IMR-90 (cell line): ENCODE measurements around the gene NPAS3. TPM values are rescaled to one million over a fixed set of nuclear protein-coding genes. Genes with fewer than 3 reads are reported as not detected.

Experiments
- ATAC-seq: fragments of 200-7000 bp; cut with Tn5 transposase; 2 replicates; pipeline ENCODE4 v1.9.1; 2020; ENCODE audit warnings: low read depth, mild to moderate bottlenecking, moderate library complexity
- BruUV-seq: library from RNA; stranded (reverse); fragments of 400-500 nt; replicated peaks from 2 replicates; lab custom pipeline; 2021; lab: Mats Ljungman, UMichigan
- CTCF ChIA-PET: fragments of 300-600 bp; formaldehyde crosslinking; extraction: SDS; loops from one replicate; lab custom pipeline; 2021; ENCODE audit warnings: antibody characterized with exemption; lab: Yijun Ruan, JAX
- POLR2A ChIA-PET: fragments of 300-600 bp; sonication (Branson Sonifier 250); formaldehyde crosslinking; loops from one replicate; lab custom pipeline; 2022; ENCODE audit warnings: antibody characterized with exemption; ENCODE audit not compliant: unreplicated experiment; lab: Charles Lee
- DNase-seq: peaks from one replicate; pipeline ENCODE4 v3.0.0; 2013
- H2AFZ ChIP-seq: replicated peaks from 2 replicates; pipeline ENCODE3; 2013; ENCODE audit warnings: low read length, mild to moderate bottlenecking; ENCODE audit not compliant: poor library complexity
- H2AK5ac ChIP-seq: 2 replicates; pipeline ENCODE4 v1.6.1; 2013; ENCODE audit warnings: low read depth, low read length, inconsistent platforms
- H2AK9ac ChIP-seq: replicated peaks from 2 replicates; pipeline ENCODE3; 2013; ENCODE audit warnings: mild to moderate bottlenecking, low read depth, low read length, moderate library complexity; ENCODE audit not compliant: poor library complexity
- H2BK120ac ChIP-seq: 2 replicates; pipeline ENCODE4 v1.6.1; 2013; ENCODE audit warnings: low read depth, low read length, inconsistent platforms
- H2BK15ac ChIP-seq: 3 replicates; pipeline ENCODE4 v1.6.1; 2013; ENCODE audit warnings: low read depth, low read length, inconsistent platforms
- H2BK20ac ChIP-seq: 2 replicates; pipeline ENCODE4 v1.6.1; 2013; ENCODE audit warnings: low read depth, mild to moderate bottlenecking, inconsistent platforms, low read length, moderate library complexity
- H2BK5ac ChIP-seq: 2 replicates; pipeline ENCODE4 v1.6.1; 2013; ENCODE audit warnings: mild to moderate bottlenecking, low read depth, low read length, inconsistent platforms; ENCODE audit not compliant: poor library complexity, severe bottlenecking
- H3K14ac ChIP-seq: replicated peaks from 2 replicates; pipeline ENCODE4 v1.6.1; 2013; ENCODE audit warnings: low read depth, low read length, inconsistent platforms
- H3K18ac ChIP-seq: 2 replicates; pipeline ENCODE4 v1.6.1; 2013; ENCODE audit warnings: low read depth, low read length, control low read depth
- H3K23ac ChIP-seq: 2 replicates; pipeline ENCODE4 v1.6.1; 2013; ENCODE audit warnings: low read depth, low read length, inconsistent platforms
- H3K27ac ChIP-seq: 2 replicates; pipeline ENCODE4 v1.5.1; 2013; ENCODE audit warnings: mild to moderate bottlenecking, control low read depth, low read length; ENCODE audit not compliant: insufficient read depth
- H3K27me3 ChIP-seq: 2 replicates; pipeline ENCODE4 v1.6.1; 2013; ENCODE audit warnings: low read length; ENCODE audit not compliant: control insufficient read depth, insufficient read depth
- H3K36me3 ChIP-seq: 2 replicates; pipeline ENCODE4 v1.6.1; 2013; ENCODE audit warnings: low read length, mixed read lengths; ENCODE audit not compliant: control insufficient read depth, insufficient read depth
- H3K4ac ChIP-seq: 2 replicates; pipeline ENCODE4 v1.6.1; 2013; ENCODE audit warnings: low read depth, low read length, inconsistent platforms
- H3K4me1 ChIP-seq: 2 replicates; pipeline ENCODE4 v1.6.1; 2013; ENCODE audit warnings: low read length, mixed read lengths; ENCODE audit not compliant: control insufficient read depth, insufficient read depth
- H3K4me2 ChIP-seq: 2 replicates; pipeline ENCODE4 v1.6.1; 2013; ENCODE audit warnings: low read depth, mild to moderate bottlenecking, control low read depth, low read length, moderate library complexity
- H3K4me3 ChIP-seq: 2 replicates; pipeline ENCODE4 v1.5.1; 2013; ENCODE audit warnings: low read depth, mild to moderate bottlenecking, control low read depth, low read length, moderate library complexity; ENCODE audit not compliant: insufficient read depth
- H3K56ac ChIP-seq: 2 replicates; pipeline ENCODE4 v1.6.1; 2013; ENCODE audit warnings: low read length, inconsistent platforms; ENCODE audit not compliant: insufficient read depth; ENCODE audit errors: extremely low read depth
- H3K79me1 ChIP-seq, 2 experiments: 2 replicates each; pipeline ENCODE4 v1.6.1; 2013; ENCODE audit warnings: low read length in 2 of 2, inconsistent platforms in 1 of 2, low read depth in 1 of 2
- H3K9ac ChIP-seq: 2 replicates; pipeline ENCODE4 v1.6.1; 2013; ENCODE audit warnings: low read depth, low read length, control low read depth
- H3K9me1 ChIP-seq: 2 replicates; pipeline ENCODE4 v1.6.1; 2013; ENCODE audit warnings: low read length, inconsistent platforms; ENCODE audit not compliant: insufficient read depth
- H3K9me3 ChIP-seq: 2 replicates; pipeline ENCODE4 v1.6.1; 2013; ENCODE audit warnings: low read length; ENCODE audit not compliant: control insufficient read depth, insufficient read depth
- H4K20me1 ChIP-seq: 2 replicates; pipeline ENCODE4 v1.6.1; 2013; ENCODE audit warnings: low read length, inconsistent platforms; ENCODE audit not compliant: insufficient read depth
- H4K5ac ChIP-seq: 2 replicates; pipeline ENCODE4 v1.6.1; 2013; ENCODE audit warnings: mild to moderate bottlenecking, low read depth, low read length, control low read depth
- H4K8ac ChIP-seq, 2 experiments: 2 replicates each; pipeline ENCODE4 v1.6.1; 2013; ENCODE audit warnings: low read depth in 2 of 2, low read length in 2 of 2, control low read depth in 1 of 2, inconsistent platforms in 1 of 2
- H4K91ac ChIP-seq: 2 replicates; pipeline ENCODE4 v1.6.1; 2013; ENCODE audit warnings: low read depth, low read length, inconsistent platforms; ENCODE audit not compliant: insufficient read depth
- CTCF ChIP-seq: conservative IDR thresholded peaks from 2 replicates; pipeline ENCODE4 v1.5.1; 2012; ENCODE audit warnings: mild to moderate bottlenecking, low read depth, low read length, improper control_type of control experiment
- NFE2L2 ChIP-seq: fragments of 150-350 bp; IDR thresholded peaks from 2 replicates; pipeline ENCODE4 v1.6.1; 2016; ENCODE audit warnings: low read depth, mild to moderate bottlenecking, low read length
- RAD21 ChIP-seq: IDR thresholded peaks from 2 replicates; pipeline ENCODE4 v1.6.1; 2012; ENCODE audit warnings: low read length, improper control_type of control experiment
- WGBS, 2 experiments: methylation state at CpG; one replicate each; pipeline versions ENCODE4 v1.1.5 to v1.1.7; 2013; ENCODE audit warnings: missing lambda C conversion rate in 2 of 2; ENCODE audit not compliant: insufficient read length in 1 of 2; ENCODE audit errors: extremely low coverage in 2 of 2; 5-methylcytosine and 5-hydroxymethylcytosine counted together
- dilution Hi-C: fragments of 300-500 bp; cut with HindIII; formaldehyde crosslinking; loops from one replicate; pipeline ENCODE4 v1.14.3; 2018; ENCODE audit warnings: low sequenced_read_pairs; ENCODE audit not compliant: unreplicated experiment
- in situ Hi-C: fragments of 300-500 bp; cut with MboI; formaldehyde crosslinking; loops from 3 replicates; pipeline ENCODE4 v1.14.3; 2019; ENCODE audit warnings: low sequenced_read_pairs, inconsistent platforms, mixed read lengths
- intact Hi-C: fragments of 100-400 bp; cut with micrococcal nuclease; formaldehyde crosslinking; loops from 2 replicates; pipeline ENCODE4 v1.10.0; 2022
- polyA plus RNA-seq, 3 experiments: library from polyadenylated mRNA; depleted of rRNA; stranded (reverse); fragments of >200 nt; gene quantifications; 2 replicates each; pipeline ENCODE4 v1.2.3, GENCODE V29; 2012; ENCODE audit warnings: low replicate concordance in 1 of 3
- total RNA-seq: library from RNA; depleted of rRNA; stranded (reverse); fragments of >200 nt; gene quantifications from 2 replicates; pipeline ENCODE4 v1.2.3, GENCODE V29; 2012

The NPAS3 gene
- total and polyA plus RNA-seq, 2 of the 4 experiments (the other 2 are of a cell fraction), result not detected

GRCh38 chr14:32933629-32934072 lies 5.0 kb upstream of the NPAS3 start:
- Histone ChIP-seq H4K91ac (no peak overlapping the region), H3K4me2 (no peak overlapping the region; the same call in 1 of the 2 replicates), H2AFZ (no peak overlapping the region), H3K14ac (no peak overlapping the region), H4K20me1 (no peaks in the 10 kb centered on the region), H3K4ac (no peak overlapping the region), H2BK5ac (no peak overlapping the region), H3K4me3 (no peak overlapping the region), H2BK15ac (no peak overlapping the region), H3K4me1 (peaks cover 3% of the 10 kb centered on the region; the same call in 1 of the 2 replicates), H3K23ac (no peak overlapping the region), H3K79me1 (no peaks in the 10 kb centered on the region), H3K9ac (no peak overlapping the region), H3K9me3 (peaks cover 2% of the 10 kb centered on the region; the same call in 1 of the 2 replicates), H2BK20ac (no peak overlapping the region), H2AK5ac (no peak overlapping the region), H3K36me3 (no peaks in the 10 kb centered on the region), H3K27ac (no peak overlapping the region), H3K9me1 (no peaks in the 10 kb centered on the region), H4K8ac (no peak overlapping the region), H2BK120ac (no peak overlapping the region), H3K56ac (no peak overlapping the region), H3K27me3 (peaks cover 55% of the 10 kb centered on the region), H3K18ac (no peak overlapping the region), H2AK9ac (no peak overlapping the region), H4K5ac (no peak overlapping the region)
- no peak for TF ChIP-seq RAD21
- TF ChIP-seq CTCF, result 0 out of 2 replicates have a peak, but pooled peaks have one; percentile 11
- no peak for TF ChIP-seq NFE2L2
- DNase-seq (no peak), ATAC-seq (no peak)
- dilution Hi-C loops, result no loop called here
- ChIA-PET CTCF (no interaction called here), POLR2A (no interaction called here)
- in situ Hi-C loops, result no loop called here
- BruUV-seq, result no TSS peak
- no CpG with 5 or more reads among the region's 19 CpGs for WGBS, 2 experiments
- intact Hi-C loops, result no loop called here
